Subcutaneous abdominal adipose tissue (tissue), 5 donors: Measurements from ENCODE around the gene ACP7.

Source experiments
- H3K27ac ChIP-seq: one replicate; pipeline ENCODE4 v1.7.0; 2013; ENCODE audit warnings: low read depth, mild to moderate bottlenecking, inconsistent platforms, low read length, moderate library complexity
- H3K27me3 ChIP-seq, 5 donors: one replicate each; pipeline ENCODE4 v1.7.0; 2013; ENCODE audit warnings: low read length in 5 of 5, inconsistent platforms in 1 of 5; ENCODE audit not compliant: control insufficient read depth in 5 of 5, insufficient read depth in 4 of 5
- H3K36me3 ChIP-seq, 5 donors: one replicate each; pipeline ENCODE4 v1.7.0; 2013; ENCODE audit warnings: low read length in 5 of 5; ENCODE audit not compliant: control insufficient read depth in 5 of 5, insufficient read depth in 5 of 5
- H3K4me1 ChIP-seq, 5 donors: one replicate each; pipeline ENCODE4 v1.7.0; 2013; ENCODE audit warnings: low read length in 5 of 5, mild to moderate bottlenecking in 3 of 5, moderate library complexity in 1 of 5; ENCODE audit not compliant: control insufficient read depth in 5 of 5, insufficient read depth in 5 of 5
- H3K4me3 ChIP-seq, 5 donors: one replicate each; pipeline ENCODE4 v1.7.0; 2013; ENCODE audit warnings: low read length in 5 of 5, low read depth in 1 of 5
- H3K9ac ChIP-seq, 5 donors: one replicate each; pipeline ENCODE4 v1.7.0; 2013; ENCODE audit warnings: low read length in 5 of 5, mild to moderate bottlenecking in 4 of 5, moderate library complexity in 3 of 5
- H3K9me3 ChIP-seq, 5 donors: one replicate each; pipeline ENCODE4 v1.7.0; 2013; ENCODE audit warnings: low read length in 5 of 5; ENCODE audit not compliant: control insufficient read depth in 5 of 5
- donor health status: healthy.
- donor health status: healthy.
- donor health status: healthy.
- donor health status: healthy.
- donor health status: healthy.

Gene ACP7

GRCh38 chr19:39154100-39154628, 70.0 kb downstream of the ACP7 start:
- peaks cover 0 to 12% (median 5%) of the 10 kb centered on the region in 5 donors for H3K4me1 ChIP-seq
- H3K9me3 ChIP-seq: no peaks in the 10 kb centered on the region
- H3K27ac ChIP-seq: no peak overlapping the region
- H3K36me3 ChIP-seq: peaks cover 0 to 2% (median 0%) of the 10 kb centered on the region in 5 donors
- H3K9ac ChIP-seq: no peak overlapping the region
- no peaks in the 10 kb centered on the region for H3K27me3 ChIP-seq
- H3K4me3 ChIP-seq: no peak overlapping the region

GRCh38 chr19:39154629-39155100, 70.5 kb downstream of the ACP7 start:
- peak overlapping the region in 1 of 5 donors; percentile 20 for H3K9ac ChIP-seq

GRCh38 chr19:39155114-39155700, 71.0 kb downstream of the ACP7 start:
- Histone ChIP-seq H3K4me3 (no peak overlapping the region), H3K9me3 (no peaks in the 10 kb centered on the region), H3K4me1 (peaks cover 0 to 14% (median 6%) of the 10 kb centered on the region in 5 donors), H3K36me3 (peaks cover 0 to 2% (median 0%) of the 10 kb centered on the region in 5 donors), H3K9ac (no peak overlapping the region), H3K27ac (no peak overlapping the region), H3K27me3 (no peaks in the 10 kb centered on the region)

More at GRCh38 chr19:39154629-39155100, 70.5 kb downstream of the ACP7 start:
- Histone ChIP-seq H3K4me1 (peaks cover 0 to 12% (median 5%) of the 10 kb centered on the region in 5 donors), H3K27ac (no peak overlapping the region), H3K4me3 (no peak overlapping the region), H3K9me3 (no peaks in the 10 kb centered on the region), H3K27me3 (no peaks in the 10 kb centered on the region), H3K36me3 (peaks cover 0 to 2% (median 0%) of the 10 kb centered on the region in 5 donors)

GRCh38 chr19:39155741-39156140, 71.6 kb downstream of the ACP7 start:
- H3K4me3 ChIP-seq: no peak overlapping the region
- peaks cover 0 to 19% (median 11%) of the 10 kb centered on the region in 5 donors for H3K4me1 ChIP-seq
- H3K9ac ChIP-seq: no peak overlapping the region
- no peaks in the 10 kb centered on the region for H3K27me3 ChIP-seq
- H3K36me3 ChIP-seq: peaks cover 0 to 2% (median 0%) of the 10 kb centered on the region in 5 donors
- no peak overlapping the region for H3K27ac ChIP-seq
- H3K9me3 ChIP-seq: no peaks in the 10 kb centered on the region

- H3K9me3 ChIP-seq: no peaks in the 10 kb centered on the region
- H3K27me3 ChIP-seq: no peaks in the 10 kb centered on the region
- H3K9ac ChIP-seq: no peak overlapping the region
- H3K4me3 ChIP-seq: no peak overlapping the region
- no peak overlapping the region for H3K27ac ChIP-seq
- H3K36me3 ChIP-seq: peaks cover 0 to 2% (median 0%) of the 10 kb centered on the region in 5 donors
- peaks cover 0 to 24% (median 16%) of the 10 kb centered on the region in 5 donors for H3K4me1 ChIP-seq
Measured at GRCh38 chr19:39156326-39157230, 72.4 kb downstream of the ACP7 start.

- Histone ChIP-seq H3K4me3 (no peak overlapping the region), H3K4me1 (peaks cover 0 to 24% (median 16%) of the 10 kb centered on the region in 5 donors), H3K27me3 (no peaks in the 10 kb centered on the region), H3K9ac (no peak overlapping the region), H3K27ac (no peak overlapping the region), H3K9me3 (no peaks in the 10 kb centered on the region), H3K36me3 (peaks cover 0 to 2% (median 0%) of the 10 kb centered on the region in 5 donors)
Measured at GRCh38 chr19:39157275-39157996, 73.3 kb downstream of the ACP7 start.

- Histone ChIP-seq H3K4me1 (peaks cover 0 to 24% (median 16%) of the 10 kb centered on the region in 5 donors), H3K27me3 (no peaks in the 10 kb centered on the region), H3K36me3 (peaks cover 0 to 2% (median 0%) of the 10 kb centered on the region in 5 donors), H3K27ac (no peak overlapping the region), H3K9ac (no peak overlapping the region), H3K9me3 (no peaks in the 10 kb centered on the region), H3K4me3 (no peak overlapping the region)
Measured at GRCh38 chr19:39157997-39158389, 73.8 kb downstream of the ACP7 start.

- Histone ChIP-seq H3K9me3 (no peaks in the 10 kb centered on the region), H3K36me3 (peaks cover 0 to 2% (median 0%) of the 10 kb centered on the region in 5 donors), H3K27me3 (no peaks in the 10 kb centered on the region), H3K27ac (no peak overlapping the region), H3K4me3 (no peak overlapping the region), H3K4me1 (peaks cover 0 to 24% (median 16%) of the 10 kb centered on the region in 5 donors), H3K9ac (no peak overlapping the region)
Measured at GRCh38 chr19:39158646-39159260, 74.6 kb downstream of the ACP7 start.

- Histone ChIP-seq H3K9me3 (no peaks in the 10 kb centered on the region), H3K9ac (peak overlapping the region in 1 of 5 donors; percentile 46), H3K27me3 (no peaks in the 10 kb centered on the region), H3K4me1 (peaks cover 0 to 24% (median 16%) of the 10 kb centered on the region in 5 donors), H3K4me3 (no peak overlapping the region), H3K27ac (no peak overlapping the region), H3K36me3 (peaks cover 0 to 2% (median 0%) of the 10 kb centered on the region in 5 donors)
Measured at GRCh38 chr19:39160523-39160861, 76.3 kb downstream of the ACP7 start.
